Measurements from ENCODE around the gene ADCY9. TPM values are rescaled to one million over a fixed set of nuclear protein-coding genes. Genes with fewer than 3 reads are reported as not detected.
A peak's percentile ranks its signal among the peaks of the same experiment; 100 is the strongest.

ADCY9 gene
- total RNA-seq, 1 experiment from 2014 or later = 14.2 TPM

- POLR2A ChIA-PET = no interaction called here
Measured at GRCh38 chr16:4026854-4027253, 89.4 kb downstream of the ADCY9 start.

GRCh38 chr16:4025428-4025827, 90.8 kb downstream of the ADCY9 start:
- BruUV-seq (replicated peaks) = no TSS peak

More at GRCh38 chr16:4026854-4027253, 89.4 kb downstream of the ADCY9 start:
- no TSS peak for BruUV-seq (replicated peaks)
- no peak for DNase-seq (ENCODE audit: unreplicated experiment)
- no peak overlapping the region for H3K4me3 Mint-ChIP-seq (ENCODE audit: unreplicated experiment)
- H3K36me3 Mint-ChIP-seq (ENCODE audit: insufficient read depth, unreplicated experiment) = peaks cover 13% of the 10 kb centered on the region
- intact Hi-C loops (cut with micrococcal nuclease) = no loop called here
- no peaks in the 10 kb centered on the region for H3K27me3 Mint-ChIP-seq (ENCODE audit: insufficient read depth, unreplicated experiment)
- H3K9me3 Mint-ChIP-seq (ENCODE audit: unreplicated experiment) = no peaks in the 10 kb centered on the region
- no peak for TF ChIP-seq CTCF (IDR thresholded peaks at IDR 0.05; ENCODE audit: unreplicated experiment)
- CTCF ChIA-PET = no interaction called here
- H3K27ac Mint-ChIP-seq (ENCODE audit: low read depth, unreplicated experiment) = no peak overlapping the region
- peaks cover 2% of the 10 kb centered on the region for H3K4me1 Mint-ChIP-seq (ENCODE audit: insufficient read depth, unreplicated experiment)

GRCh38 chr16:4021916-4022315, 94.3 kb downstream of the ADCY9 start:
- Mint-ChIP-seq H3K4me1 (ENCODE audit: insufficient read depth, unreplicated experiment) (peaks cover 18% of the 10 kb centered on the region), H3K9me3 (ENCODE audit: unreplicated experiment) (no peaks in the 10 kb centered on the region), H3K36me3 (ENCODE audit: insufficient read depth, unreplicated experiment) (no peaks in the 10 kb centered on the region), H3K27ac (ENCODE audit: low read depth, unreplicated experiment) (no peak overlapping the region), H3K4me3 (ENCODE audit: unreplicated experiment) (no peak overlapping the region), H3K27me3 (ENCODE audit: insufficient read depth, unreplicated experiment) (no peaks in the 10 kb centered on the region)
- ChIA-PET POLR2A (interaction anchor here (0.6 to 3.5 kb wide), 3 partner anchors 20 to 32 kb away, joined by 3 to 15 read pairs (median 3); no protein-coding TSS in a partner anchor), CTCF (interaction anchor here (0.8 kb wide), 1 partner anchor 9 kb away, joined by 4 read pairs; no protein-coding TSS in a partner anchor)
- intact Hi-C loops (cut with micrococcal nuclease) = loop anchor here (2.0 kb wide), 1 partner anchor 91 kb away; no protein-coding TSS in a partner anchor
- no TSS peak for BruUV-seq (replicated peaks)
- TF ChIP-seq CTCF (IDR thresholded peaks at IDR 0.05; ENCODE audit: unreplicated experiment) = no peak
- DNase-seq (ENCODE audit: unreplicated experiment) = no peak

More at GRCh38 chr16:4025428-4025827, 90.8 kb downstream of the ADCY9 start:
- ChIA-PET POLR2A (interaction anchor here (1.1 kb wide), 1 partner anchor 9 kb away, joined by 3 read pairs; no protein-coding TSS in a partner anchor), CTCF (interaction anchor here (0.7 kb wide), 1 partner anchor 243 kb away, joined by 3 read pairs; no protein-coding TSS in a partner anchor)
- Mint-ChIP-seq H3K27me3 (ENCODE audit: insufficient read depth, unreplicated experiment) (no peaks in the 10 kb centered on the region), H3K4me1 (ENCODE audit: insufficient read depth, unreplicated experiment) (peaks cover 10% of the 10 kb centered on the region), H3K4me3 (ENCODE audit: unreplicated experiment) (no peak overlapping the region), H3K9me3 (ENCODE audit: unreplicated experiment) (no peaks in the 10 kb centered on the region), H3K27ac (ENCODE audit: low read depth, unreplicated experiment) (no peak overlapping the region), H3K36me3 (ENCODE audit: insufficient read depth, unreplicated experiment) (peaks cover 13% of the 10 kb centered on the region)
- no peak for DNase-seq (ENCODE audit: unreplicated experiment)
- TF ChIP-seq CTCF (IDR thresholded peaks at IDR 0.05; ENCODE audit: unreplicated experiment) = no peak
- intact Hi-C loops (cut with micrococcal nuclease) = no loop called here

GRCh38 chr16:4021070-4021779, 95.0 kb downstream of the ADCY9 start:
- intact Hi-C loops (cut with micrococcal nuclease) = loop anchor here (2.0 kb wide), 1 partner anchor 92 kb away; no protein-coding TSS in a partner anchor
- Mint-ChIP-seq H3K27ac (ENCODE audit: low read depth, unreplicated experiment) (no peak overlapping the region), H3K27me3 (ENCODE audit: insufficient read depth, unreplicated experiment) (no peaks in the 10 kb centered on the region), H3K36me3 (ENCODE audit: insufficient read depth, unreplicated experiment) (no peaks in the 10 kb centered on the region), H3K9me3 (ENCODE audit: unreplicated experiment) (no peaks in the 10 kb centered on the region), H3K4me3 (ENCODE audit: unreplicated experiment) (no peak overlapping the region), H3K4me1 (ENCODE audit: insufficient read depth, unreplicated experiment) (peaks cover 25% of the 10 kb centered on the region)
- BruUV-seq (replicated peaks) = no TSS peak
- no peak for TF ChIP-seq CTCF (IDR thresholded peaks at IDR 0.05; ENCODE audit: unreplicated experiment)
- POLR2A ChIA-PET = interaction anchor here (0.5 to 3.5 kb wide), 8 partner anchors 9 to 654 kb away, joined by 3 to 15 read pairs (median 3); no protein-coding TSS in a partner anchor
- CTCF ChIA-PET = interaction anchor here (0.6 to 2.2 kb wide), 7 partner anchors 10 to 233 kb away, joined by 3 to 7 read pairs (median 3); no protein-coding TSS in a partner anchor
- peak; percentile 94 for DNase-seq (ENCODE audit: unreplicated experiment)

Data from MCF 10A (cell line).